ENCODE data around the gene CARD16.

Gene CARD16

DNA sequence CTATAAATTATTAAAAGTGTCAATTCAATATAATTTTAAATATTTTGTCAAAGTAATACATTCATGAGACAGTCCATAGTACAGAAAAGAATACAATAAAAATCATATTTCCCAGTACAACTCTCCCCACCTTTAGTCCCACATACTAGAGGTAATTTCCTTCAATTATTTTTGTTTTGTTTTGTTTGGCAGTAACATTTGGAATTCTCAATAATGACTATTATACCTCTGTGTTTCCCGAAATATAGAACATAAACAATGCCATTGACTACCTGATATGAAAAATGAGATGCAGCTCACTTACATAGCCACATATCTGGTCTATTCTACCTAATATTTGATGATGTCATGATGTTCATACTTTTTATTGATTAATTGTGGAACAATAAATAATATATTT lies 52.4 kb downstream of the CARD16 start:
- no peak for DNase-seq (ENCODE audit: low read depth in 2 of 2)

GRCh38 chr11:104991994-104992393 lies 53.1 kb downstream of the CARD16 start:
- DNase-seq (ENCODE audit: low read depth in 2 of 2): no peak
